NOMO-1 treated with DMSO at 0.1 percent for 48 hours (cell line): Measurements from ENCODE around the gene TBC1D8.

Experiments
- DNase-seq: peaks from one replicate; lab custom pipeline; 2025; ENCODE audit not compliant: unreplicated experiment; lab: John Stamatoyannopoulos, UW

TBC1D8 gene

GRCh38 chr2:101139495-101139894, 11.7 kb downstream of the TBC1D8 start:
- no peak for DNase-seq

GRCh38 chr2:101135412-101136296, 15.5 kb downstream of the TBC1D8 start:
- no peak for DNase-seq

- no peak for DNase-seq
These were observed 17.6 kb downstream of the TBC1D8 start for GRCh38 chr2:101133492-101134100.

- DNase-seq = no peak
These were observed 19.0 kb downstream of the TBC1D8 start for GRCh38 chr2:101132202-101132601.

GRCh38 chr2:101130081-101130480, 21.1 kb downstream of the TBC1D8 start:
- DNase-seq = no peak

GRCh38 chr2:101127319-101128056, 23.7 kb downstream of the TBC1D8 start:
- DNase-seq = no peak

GRCh38 chr2:101125808-101126207, 25.4 kb downstream of the TBC1D8 start:
- no peak for DNase-seq

- peak; percentile 70 for DNase-seq
These were observed 25.8 kb downstream of the TBC1D8 start for GRCh38 chr2:101125374-101125773.

- no peak for DNase-seq
These were observed 26.4 kb downstream of the TBC1D8 start for GRCh38 chr2:101124643-101125366.

- no peak for DNase-seq
These were observed 27.2 kb downstream of the TBC1D8 start for GRCh38 chr2:101123795-101124471.

GRCh38 chr2:101121174-101121573, 30.0 kb downstream of the TBC1D8 start:
- DNase-seq = no peak

GRCh38 chr2:101120124-101120996, 30.8 kb downstream of the TBC1D8 start:
- no peak for DNase-seq

GRCh38 chr2:101119431-101119830, 31.8 kb downstream of the TBC1D8 start:
- no peak for DNase-seq

GRCh38 chr2:101116841-101117552, 34.2 kb downstream of the TBC1D8 start:
- DNase-seq = no peak

GRCh38 chr2:101116348-101116747, 34.8 kb downstream of the TBC1D8 start:
- DNase-seq = no peak

- no peak for DNase-seq
These were observed 35.5 kb downstream of the TBC1D8 start for GRCh38 chr2:101115664-101116063.

GRCh38 chr2:101114815-101115214, 36.4 kb downstream of the TBC1D8 start:
- peak; percentile 75 for DNase-seq

- DNase-seq = no peak
These were observed 36.9 kb downstream of the TBC1D8 start for GRCh38 chr2:101114268-101114783.
